AG09309 (cell line): ENCODE data around the gene GINS2.

ENCODE experiments used
- DNase-seq: peaks from one replicate; pipeline ENCODE4 v3.0.0-alpha.2; 2010; ENCODE audit warnings: low read depth
- H3K4me3 ChIP-seq: 2 replicates; pipeline ENCODE4 v1.5.1; 2011; ENCODE audit warnings: mild to moderate bottlenecking, low read depth, low read length, moderate library complexity; ENCODE audit not compliant: control insufficient read depth
- TF ChIP-seq, protein P1 (sequence below): IDR thresholded peaks from 2 replicates; pipeline ENCODE4 v1.5.1; 2011; ENCODE audit warnings: mild to moderate bottlenecking, low read depth, low read length, inconsistent platforms; ENCODE audit not compliant: insufficient read depth, control insufficient read depth; ENCODE audit errors: missing control alignments

Gene GINS2

GRCh38 chr16:85724126-85724879, 35.5 kb upstream of the GINS2 start:
- TF ChIP-seq, protein P1, sequence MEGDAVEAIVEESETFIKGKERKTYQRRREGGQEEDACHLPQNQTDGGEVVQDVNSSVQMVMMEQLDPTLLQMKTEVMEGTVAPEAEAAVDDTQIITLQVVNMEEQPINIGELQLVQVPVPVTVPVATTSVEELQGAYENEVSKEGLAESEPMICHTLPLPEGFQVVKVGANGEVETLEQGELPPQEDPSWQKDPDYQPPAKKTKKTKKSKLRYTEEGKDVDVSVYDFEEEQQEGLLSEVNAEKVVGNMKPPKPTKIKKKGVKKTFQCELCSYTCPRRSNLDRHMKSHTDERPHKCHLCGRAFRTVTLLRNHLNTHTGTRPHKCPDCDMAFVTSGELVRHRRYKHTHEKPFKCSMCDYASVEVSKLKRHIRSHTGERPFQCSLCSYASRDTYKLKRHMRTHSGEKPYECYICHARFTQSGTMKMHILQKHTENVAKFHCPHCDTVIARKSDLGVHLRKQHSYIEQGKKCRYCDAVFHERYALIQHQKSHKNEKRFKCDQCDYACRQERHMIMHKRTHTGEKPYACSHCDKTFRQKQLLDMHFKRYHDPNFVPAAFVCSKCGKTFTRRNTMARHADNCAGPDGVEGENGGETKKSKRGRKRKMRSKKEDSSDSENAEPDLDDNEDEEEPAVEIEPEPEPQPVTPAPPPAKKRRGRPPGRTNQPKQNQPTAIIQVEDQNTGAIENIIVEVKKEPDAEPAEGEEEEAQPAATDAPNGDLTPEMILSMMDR, result no peak
- no peak overlapping the region for H3K4me3 ChIP-seq
- DNase-seq, result no peak

GRCh38 chr16:85722128-85722893, 33.6 kb upstream of the GINS2 start:
- TF ChIP-seq, protein P1, result no peak
- DNase-seq, result no peak
- no peak overlapping the region for H3K4me3 ChIP-seq

DNA sequence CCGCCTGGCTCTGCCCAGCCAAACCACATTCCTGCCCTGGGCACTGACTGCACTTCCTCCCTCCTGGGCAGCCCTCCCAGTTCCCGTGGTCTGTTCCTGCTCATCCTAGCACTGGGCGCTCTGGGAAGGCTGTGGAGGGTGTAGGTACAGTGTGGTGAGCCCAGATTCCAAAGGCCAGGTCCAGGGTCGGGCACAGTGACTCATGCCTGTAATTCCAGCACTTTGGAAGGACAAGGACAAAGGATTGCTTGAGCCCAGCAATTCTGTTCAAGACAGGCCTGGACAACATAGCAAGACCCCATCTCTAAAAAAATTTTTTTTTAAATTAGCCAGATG, 31.5 kb upstream of the GINS2 start:
- TF ChIP-seq, protein P1, result no peak
- no peak overlapping the region for H3K4me3 ChIP-seq
- DNase-seq, result no peak

DNA sequence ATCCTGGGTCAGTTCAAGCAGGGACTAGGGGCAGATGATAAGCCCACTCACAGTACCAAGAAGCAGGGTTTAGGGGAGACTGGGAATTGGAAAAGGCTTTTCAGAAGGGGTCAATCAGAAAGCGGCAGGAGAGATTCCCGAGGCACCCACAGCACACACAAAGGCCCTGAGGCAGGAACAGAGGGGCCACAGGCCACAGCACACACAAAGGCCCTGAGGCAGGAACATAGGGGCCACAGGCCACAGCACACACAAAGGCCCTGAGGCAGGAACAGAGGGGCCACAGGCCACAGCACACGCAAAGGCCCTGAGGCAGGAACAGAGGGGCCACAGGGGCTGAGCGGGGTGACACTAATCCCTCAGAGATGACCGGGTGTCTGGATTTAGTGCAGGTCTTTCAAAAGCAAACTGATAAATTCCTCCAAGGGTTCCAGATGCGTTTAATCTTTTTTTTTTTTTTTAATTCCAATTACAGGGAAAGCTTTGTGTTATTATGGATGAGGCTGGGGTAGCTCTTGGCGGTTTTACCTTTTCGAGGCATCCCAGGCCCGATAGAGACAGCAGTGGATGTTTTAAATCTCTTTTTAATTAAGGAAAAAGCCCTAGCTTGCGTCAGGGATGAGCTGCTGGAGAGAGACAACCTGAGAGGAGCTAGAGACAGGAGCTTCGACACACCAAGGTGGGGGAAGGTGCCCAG, 31.0 kb upstream of the GINS2 start:
- no peak for DNase-seq
- no peak overlapping the region for H3K4me3 ChIP-seq
- TF ChIP-seq, protein P1, result no peak

DNA sequence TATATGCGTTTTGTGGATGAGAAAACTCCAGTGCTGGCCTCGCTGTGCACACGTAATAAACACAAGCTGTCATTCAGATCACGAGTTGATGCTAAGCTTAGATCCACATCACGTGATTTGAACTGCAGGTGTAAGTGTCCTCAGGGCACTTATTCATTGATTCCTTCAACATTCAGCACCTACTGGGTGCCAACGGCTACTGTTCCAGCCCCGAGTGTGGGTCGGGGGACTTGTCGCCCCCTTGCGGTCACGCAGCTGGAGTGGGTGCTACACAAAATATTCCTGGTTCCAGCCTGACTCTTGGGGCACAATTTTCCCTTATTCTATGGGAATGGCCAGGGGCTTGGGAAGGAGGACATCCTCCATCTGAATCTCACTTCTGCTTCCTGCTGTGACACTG, 29.9 kb upstream of the GINS2 start:
- no peak for DNase-seq
- TF ChIP-seq, protein P1, result peak; percentile 69
- no peak overlapping the region for H3K4me3 ChIP-seq

GRCh38 chr16:85718153-85718477, 29.4 kb upstream of the GINS2 start:
- H3K4me3 ChIP-seq, result no peak overlapping the region
- DNase-seq, result no peak
- TF ChIP-seq, protein P1, result no peak
